HCT116 (cell line): Measurements from ENCODE around the gene WDR70.

ENCODE experiments used
- POLR2A ChIP-seq: IDR thresholded peaks from 2 replicates; pipeline ENCODE4 v1.7.0; 2011; ENCODE audit warnings: borderline replicate concordance; ENCODE audit not compliant: insufficient read depth, insufficient read length; ENCODE audit errors: extremely low read depth
- ZNF274 ChIP-seq: fragments of 200-500 bp; sonication (Bioruptor generic); IDR thresholded peaks from 2 replicates; pipeline ENCODE4 v1.6.1; 2014; ENCODE audit warnings: mild to moderate bottlenecking, low read depth, low read length, inconsistent platforms

DNA sequence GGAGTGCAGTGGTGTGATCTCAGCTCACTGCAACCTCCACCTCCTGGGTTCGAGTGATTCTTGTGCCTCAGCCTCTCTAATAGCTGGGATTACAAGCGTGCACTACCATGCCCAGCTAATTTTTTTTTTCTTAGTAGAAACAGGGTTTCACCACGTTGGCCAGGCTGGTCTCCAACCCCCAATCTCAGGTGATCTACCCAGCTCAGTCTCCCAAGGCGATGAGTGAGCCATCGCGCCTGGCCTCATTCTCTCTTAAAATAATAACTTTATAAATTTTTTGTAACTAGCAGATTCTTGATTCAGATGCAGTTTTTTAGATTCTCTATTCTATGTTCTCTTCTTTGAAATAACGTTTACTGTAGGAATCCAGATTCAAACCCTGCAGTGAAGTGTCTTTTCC, 333.6 kb downstream of the WDR70 start:
- TF ChIP-seq ZNF274, result no peak
- TF ChIP-seq POLR2A, result no peak
